K562 (cell line): Measurements from ENCODE around the gene ARPC1A. TPM values are rescaled to one million over a fixed set of nuclear protein-coding genes. Genes with fewer than 3 reads are reported as not detected.

Experiments
- CTCF ChIP-seq, 3 experiments: IDR thresholded peaks in 2 of 3; conservative IDR thresholded peaks in 1 of 3; 2 replicates each; pipeline ENCODE4 v1.5.1; 2011 to 2012; ENCODE audit warnings: low read length in 3 of 3, mild to moderate bottlenecking in 3 of 3, control low read depth in 2 of 3, improper control_type of control experiment in 1 of 3, inconsistent platforms in 1 of 3, low read depth in 1 of 3, mixed read lengths in 1 of 3, moderate library complexity in 1 of 3; ENCODE audit not compliant: insufficient read depth in 2 of 3
- ELF1 ChIP-seq: fragments of 200-800 bp; sonication (Bioruptor generic); IDR thresholded peaks from 2 replicates; pipeline ENCODE4 v1.6.1; 2016; ENCODE audit warnings: missing genetic modification characterization, missing compliant biosample characterization
- ESRRA ChIP-seq: fragments of 450-650 bp; IDR thresholded peaks from 2 replicates; pipeline ENCODE4 v1.6.1; 2014; ENCODE audit warnings: low read depth, mild to moderate bottlenecking, moderate library complexity, borderline replicate concordance
- HBP1 ChIP-seq: fragments of 450-650 bp; formaldehyde crosslinking; IDR thresholded peaks from 2 replicates; pipeline ENCODE4 v1.4.0; 2022; ENCODE audit warnings: missing genetic modification characterization
- HMBOX1 ChIP-seq: sonication (generic); IDR thresholded peaks from 2 replicates; pipeline ENCODE4 v1.6.1; 2016
- HSF4 ChIP-seq: fragments of 250-450 bp; sonication (Bioruptor Pico); IDR thresholded peaks from 2 replicates; pipeline ENCODE4 v2.1.2; 2022; ENCODE audit warnings: mild to moderate bottlenecking, moderate library complexity, borderline replicate concordance
- IRF1 ChIP-seq: sonication (generic); formaldehyde crosslinking; IDR thresholded peaks from 2 replicates; pipeline ENCODE4 v1.8.0; 2022; ENCODE audit warnings: missing genetic modification reagents, mild to moderate bottlenecking, borderline replicate concordance
- KHSRP ChIP-seq: fragments of 450-650 bp; IDR thresholded peaks from 2 replicates; pipeline ENCODE4 v1.6.1; 2017
- MEIS2 ChIP-seq: fragments of 450-650 bp; IDR thresholded peaks from 2 replicates; pipeline ENCODE4 v1.6.1; 2014; ENCODE audit warnings: mild to moderate bottlenecking; ENCODE audit not compliant: partially characterized antibody
- MYC ChIP-seq, 2 experiments: fragments of 250-450 bp in 1 of 2; sonication (Bioruptor Pico) in 1 of 2; IDR thresholded peaks; 2 replicates each; pipeline versions ENCODE4 v1.5.1 to v1.6.1; 2012 to 2021; ENCODE audit warnings: low read depth in 2 of 2, borderline replicate concordance in 1 of 2, improper control_type of control experiment in 1 of 2, low read length in 1 of 2, mild to moderate bottlenecking in 1 of 2, moderate library complexity in 1 of 2
- NRF1 ChIP-seq, 2 experiments: fragments of 450-650 bp; IDR thresholded peaks in 1 of 2; conservative IDR thresholded peaks in 1 of 2; 2 replicates each; pipeline ENCODE4 v1.6.1; 2014; ENCODE audit warnings: mild to moderate bottlenecking in 2 of 2
- STAT6 ChIP-seq: sonication (generic); formaldehyde crosslinking; IDR thresholded peaks from 2 replicates; pipeline ENCODE4 v1.8.1; 2023; ENCODE audit warnings: mild to moderate bottlenecking, missing genetic modification reagents
- TCF15 ChIP-seq: fragments of 250-450 bp; sonication (Bioruptor Pico); IDR thresholded peaks from 2 replicates; pipeline ENCODE4 v1.8.0; 2022; ENCODE audit warnings: moderate library complexity, mild to moderate bottlenecking, inconsistent platforms
- THRAP3 ChIP-seq: fragments of 450-650 bp; IDR thresholded peaks from 2 replicates; pipeline ENCODE4 v1.6.1; 2016; ENCODE audit warnings: mild to moderate bottlenecking, inconsistent platforms, borderline replicate concordance
- ZNF277 ChIP-seq: fragments of 250-450 bp; sonication (Bioruptor Pico); IDR thresholded peaks from 2 replicates; pipeline ENCODE4 v1.8.0; 2022; ENCODE audit warnings: inconsistent platforms, mild to moderate bottlenecking, moderate library complexity, borderline replicate concordance
- ZNF589 ChIP-seq: fragments of 200-800 bp; sonication (Bioruptor generic); IDR thresholded peaks from 2 replicates; pipeline ENCODE4 v1.6.1; 2016; ENCODE audit warnings: low read depth, missing genetic modification characterization, missing compliant biosample characterization
- polyA plus RNA-seq, 8 experiments: library from polyadenylated mRNA; depleted of rRNA in 4 of 8; stranded (reverse) in 5 of 8; unstranded in 3 of 8; fragments of >200 nt; fragmentation: Nextera tagmentation in 2 of 8; fragmentation: Illumina TruSeq in 1 of 8; extraction: Ambion mirVana in 2 of 8; extraction: Trizol in 1 of 8; gene quantifications; 2 replicates each; pipeline versions ENCODE4 v1.2.1 to v1.2.3, GENCODE V29; 2011 to 2014; ENCODE audit warnings: inconsistent platforms in 1 of 8, missing spikeins in 1 of 8
- total RNA-seq, 7 experiments: library from RNA; depleted of rRNA in 6 of 7; stranded (reverse); fragments of >200 nt in 6 of 7; fragmentation: Illumina TruSeq in 2 of 7; extraction: Trizol in 2 of 7; gene quantifications; 2 replicates each; pipeline versions ENCODE4 v1.2.1 to v1.2.3, GENCODE V29; 2011 to 2021; ENCODE audit warnings: low replicate concordance in 1 of 7

ARPC1A gene
- total and polyA plus RNA-seq, 9 of the 15 experiments (the other 6 are each of a cell fraction or from before 2014, with no cell fraction given), result 39.5 to 151 (median 86.1) TPM

GRCh38 chr7:99386584-99387238, 61.0 kb downstream of the ARPC1A start (continued):
- no peak for TF ChIP-seq ELF1 (tag)
- 0 out of 4 replicates have a peak, but pooled peaks of 1 of the 2 experiments have one; percentile 10 for TF ChIP-seq NRF1 (conservative IDR thresholded peaks at IDR 0.05 in 1 of 2, IDR thresholded peaks at IDR 0.05 in 1 of 2)
- TF ChIP-seq THRAP3, result no peak
- TF ChIP-seq HMBOX1, result no peak
- TF ChIP-seq HSF4, result no peak
- TF ChIP-seq STAT6 (CRISPR knock-in tag), result no peak; the same call in 1 of the 2 replicates
- 0 out of 2 replicates have a peak, but pooled peaks have one; percentile 23 for TF ChIP-seq MYC (IDR thresholded peaks at IDR 0.05; ENCODE audit: low read depth, low read length)
- TF ChIP-seq MYC (CRISPR knock-in tag; IDR thresholded peaks at IDR 0.05; ENCODE audit: borderline replicate concordance, low read depth), result no peak
- no peak for TF ChIP-seq MEIS2
- TF ChIP-seq CTCF (IDR thresholded peaks at IDR 0.05 in 2 of 3, conservative IDR thresholded peaks at IDR 0.05 in 1 of 3; ENCODE audit: insufficient read depth in 2 of 3, low read depth in 1 of 3, low read length in 3 of 3), result peak; percentile 69 to 81 (median 72)
- TF ChIP-seq TCF15, result no peak
- TF ChIP-seq HBP1 (CRISPR knock-in tag), result 0 out of 2 replicates have a peak, but pooled peaks have one; percentile 40
- TF ChIP-seq KHSRP, result no peak
- no peak for TF ChIP-seq IRF1 (CRISPR knock-in tag)
- TF ChIP-seq ESRRA, result peak; percentile 12; the same call in 1 of the 2 replicates
- no peak for TF ChIP-seq ZNF589 (CRISPR knock-in tag)
- no peak for TF ChIP-seq ZNF277 (CRISPR knock-in tag)
